GM23338 (cell line): ENCODE results near the gene AP1G1. TPM values are rescaled to one million over a fixed set of nuclear protein-coding genes. Genes with fewer than 3 reads are reported as not detected.

Experiments
- ATAC-seq: fragments of 200-7000 bp; cut with Tn5 transposase; 3 replicates; pipeline ENCODE4 v1.9.1; 2020
- DNase-seq: peaks from one replicate; pipeline ENCODE4 v3.0.0-alpha.2; 2015; ENCODE audit warnings: low spot score
- H2AFZ ChIP-seq: fragments of 200-600 bp; sonication (generic); 2 replicates; pipeline ENCODE4 v1.8.0; 2016; ENCODE audit warnings: antibody characterized with exemption, mild to moderate bottlenecking, moderate library complexity
- H3F3A ChIP-seq: fragments of 200-600 bp; sonication (generic); replicated peaks from 2 replicates; pipeline ENCODE4 v1.8.0; 2017; ENCODE audit warnings: antibody characterized with exemption, mixed run types, low read depth
- H3K27ac ChIP-seq: fragments of 200-600 bp; sonication (generic); 2 replicates; pipeline ENCODE4 v1.6.1; 2016; ENCODE audit warnings: low read depth
- H3K27me3 ChIP-seq: fragments of 200-600 bp; sonication (generic); 2 replicates; pipeline ENCODE4 v1.8.0; 2016; ENCODE audit warnings: mild to moderate bottlenecking, mixed run types, moderate library complexity; ENCODE audit not compliant: insufficient read depth
- H3K36me3 ChIP-seq: fragments of 200-600 bp; sonication (generic); 2 replicates; pipeline ENCODE4 v1.8.0; 2016; ENCODE audit warnings: mild to moderate bottlenecking; ENCODE audit not compliant: insufficient read depth
- H3K4me1 ChIP-seq: fragments of 200-600 bp; sonication (generic); 2 replicates; pipeline ENCODE4 v1.8.0; 2016; ENCODE audit warnings: mild to moderate bottlenecking, moderate library complexity; ENCODE audit not compliant: insufficient read depth
- H3K4me2 ChIP-seq: fragments of 200-600 bp; sonication (generic); 2 replicates; pipeline ENCODE4 v1.7.1; 2017; ENCODE audit warnings: mixed run types
- H3K4me3 ChIP-seq: fragments of 200-600 bp; sonication (generic); 2 replicates; pipeline ENCODE4 v1.6.1; 2016; ENCODE audit warnings: mixed run types
- H3K79me2 ChIP-seq: fragments of 200-600 bp; sonication (generic); replicated peaks from 2 replicates; pipeline ENCODE4 v1.8.0; 2017; ENCODE audit warnings: mild to moderate bottlenecking; ENCODE audit not compliant: insufficient read depth
- H3K9me2 ChIP-seq: fragments of 200-600 bp; sonication (generic); 2 replicates; pipeline ENCODE4 v1.8.0; 2017; ENCODE audit not compliant: insufficient read depth
- H4K20me1 ChIP-seq: fragments of 200-600 bp; sonication (generic); replicated peaks from 2 replicates; pipeline ENCODE4 v1.8.0; 2017; ENCODE audit warnings: mild to moderate bottlenecking; ENCODE audit not compliant: insufficient read depth
- H3K27ac Mint-ChIP-seq: 2 replicates; pipeline ENCODE4 v1.8.0; 2020; ENCODE audit warnings: inconsistent platforms, mild to moderate bottlenecking, moderate library complexity, mixed read lengths
- H3K27me3 Mint-ChIP-seq: 3 replicates; pipeline ENCODE4 v1.8.0; 2022; ENCODE audit warnings: low read depth, mild to moderate bottlenecking, moderate library complexity, mixed read lengths, inconsistent platforms; ENCODE audit not compliant: insufficient read depth, poor library complexity
- H3K36me3 Mint-ChIP-seq: 3 replicates; pipeline ENCODE4 v1.8.0; 2021; ENCODE audit warnings: low read depth, mild to moderate bottlenecking, inconsistent platforms, moderate library complexity, mixed read lengths
- H3K4me1 Mint-ChIP-seq: 3 replicates; pipeline ENCODE4 v1.8.0; 2020; ENCODE audit warnings: mild to moderate bottlenecking, inconsistent platforms, mixed read lengths
- H3K4me3 Mint-ChIP-seq: 3 replicates; pipeline ENCODE4 v1.8.0; 2021; ENCODE audit warnings: moderate library complexity, mild to moderate bottlenecking, inconsistent platforms, mixed read lengths
- H3K9me3 Mint-ChIP-seq: 3 replicates; pipeline ENCODE4 v1.8.0; 2020; ENCODE audit warnings: moderate library complexity, mild to moderate bottlenecking, inconsistent platforms, mixed read lengths
- CREB1 ChIP-seq: fragments of 250-450 bp; sonication (Bioruptor Pico); IDR thresholded peaks from 2 replicates; pipeline ENCODE4 v1.5.0; 2020; ENCODE audit warnings: low read depth, mild to moderate bottlenecking, moderate library complexity
- CTCF ChIP-seq, 2 experiments: fragments of 200-600 bp in 1 of 2; sonication (generic) in 1 of 2; conservative IDR thresholded peaks; 2 replicates each; pipeline versions ENCODE4 v1.5.1 to v1.6.1; 2016 to 2017; ENCODE audit warnings: antibody characterized with exemption in 2 of 2, low read depth in 2 of 2, mild to moderate bottlenecking in 2 of 2, moderate library complexity in 1 of 2
- ETS1 ChIP-seq: IDR thresholded peaks from 2 replicates; pipeline ENCODE4 v1.6.1; 2016; ENCODE audit warnings: antibody characterized with exemption
- EZH2 ChIP-seq: fragments of 200-600 bp; sonication (generic); IDR thresholded peaks from one replicate; pipeline ENCODE4 v1.8.0; 2017; ENCODE audit warnings: antibody characterized with exemption, mild to moderate bottlenecking, low read depth; ENCODE audit not compliant: unreplicated experiment
- EZH2phosphoT487 ChIP-seq: fragments of 200-600 bp; sonication (generic); IDR thresholded peaks from one replicate; pipeline ENCODE4 v1.8.1; 2018; ENCODE audit warnings: antibody characterized with exemption; ENCODE audit not compliant: unreplicated experiment
- JUNB ChIP-seq: IDR thresholded peaks from one replicate; pipeline ENCODE4 v1.6.1; 2016; ENCODE audit warnings: antibody characterized with exemption; ENCODE audit not compliant: unreplicated experiment
- NANOG ChIP-seq: IDR thresholded peaks from 2 replicates; pipeline ENCODE4 v1.6.1; 2016; ENCODE audit warnings: antibody characterized with exemption, borderline replicate concordance
- POLR2AphosphoS5 ChIP-seq: IDR thresholded peaks from 2 replicates; pipeline ENCODE4 v1.6.1; 2016; ENCODE audit warnings: antibody characterized with exemption, low read depth
- REST ChIP-seq: IDR thresholded peaks from one replicate; pipeline ENCODE4 v1.6.1; 2018; ENCODE audit warnings: antibody characterized with exemption; ENCODE audit not compliant: unreplicated experiment
- STAT1 ChIP-seq: IDR thresholded peaks from one replicate; pipeline ENCODE4 v1.6.1; 2016; ENCODE audit warnings: antibody characterized with exemption; ENCODE audit not compliant: unreplicated experiment
- ZNF114 ChIP-seq: fragments of 250-450 bp; sonication (Bioruptor Pico); IDR thresholded peaks from 2 replicates; pipeline ENCODE4 v1.5.0; 2020; ENCODE audit warnings: mild to moderate bottlenecking, moderate library complexity
- ZNF331 ChIP-seq: fragments of 250-450 bp; sonication (Bioruptor Pico); IDR thresholded peaks from 2 replicates; pipeline ENCODE4 v1.5.0; 2020; ENCODE audit warnings: low read depth, mild to moderate bottlenecking, moderate library complexity
- ZNF462 ChIP-seq: fragments of 250-450 bp; sonication (Bioruptor Pico); IDR thresholded peaks from 2 replicates; pipeline ENCODE4 v1.5.0; 2020; ENCODE audit warnings: mild to moderate bottlenecking, moderate library complexity
- polyA plus RNA-seq: library from polyadenylated mRNA; unstranded; fragments of >200 nt; fragmentation: Nextera tagmentation; extraction: Ambion mirVana; gene quantifications from 2 replicates; pipeline ENCODE4 v1.2.1, GENCODE V29; 2016
- total RNA-seq: library from RNA; depleted of rRNA; stranded (reverse); fragments of >200 nt; shearing (Covaris generic); gene quantifications from 2 replicates; pipeline ENCODE4 v1.2.3, GENCODE V29; 2014

Gene AP1G1
- total and polyA plus RNA-seq, 2 experiments from 2014 or later: 16.3 to 73.3 TPM

- peaks cover 14% of the 10 kb centered on the region for H4K20me1 ChIP-seq
- H3F3A ChIP-seq: no peaks in the 10 kb centered on the region
- H3K4me3 ChIP-seq: no peak overlapping the region
- no peak for ATAC-seq
- H3K9me2 ChIP-seq: no peaks in the 10 kb centered on the region
- 0 out of 2 replicates have a peak overlapping the region, but pooled peaks have one; percentile 38 for H2AFZ ChIP-seq
- Mint-ChIP-seq H3K27ac (no peak overlapping the region; the same call in 1 of the 2 replicates), H3K4me1 (peaks cover 5% of the 10 kb centered on the region), H3K4me3 (no peak overlapping the region), H3K9me3 (no peaks in the 10 kb centered on the region), H3K36me3 (peaks cover 5% of the 10 kb centered on the region; the same call in 1 of the 3 replicates), H3K27me3 (peaks cover 9% of the 10 kb centered on the region)
- H3K79me2 ChIP-seq: peaks cover 23% of the 10 kb centered on the region
- H3K4me1 ChIP-seq: peaks cover 16% of the 10 kb centered on the region
- H3K27me3 ChIP-seq: no peaks in the 10 kb centered on the region
- no peak overlapping the region for H3K27ac ChIP-seq
- H3K4me2 ChIP-seq: no peak overlapping the region
- TF ChIP-seq EZH2 (no peak), JUNB (no peak), ZNF462 (no peak), POLR2AphosphoS5 (no peak), ETS1 (no peak), EZH2phosphoT487 (no peak), NANOG (no peak), CREB1 (no peak), CTCF (conservative IDR thresholded peaks at IDR 0.05; ENCODE audit: low read depth in 2 of 2) (no peak), ZNF114 (CRISPR knock-in tag) (no peak), ZNF331 (CRISPR knock-in tag) (no peak), STAT1 (no peak), REST (no peak)
- H3K36me3 ChIP-seq: peaks cover 4% of the 10 kb centered on the region; the same call in 1 of the 2 replicates
- no peak for DNase-seq
These were observed 2.7 kb upstream of the AP1G1 start for GRCh38 chr16:71811261-71811803.
